H9 (cell line): ENCODE results near the gene F2RL3. TPM values are rescaled to one million over a fixed set of nuclear protein-coding genes. Genes with fewer than 3 reads are reported as not detected.

ENCODE experiments used
- DNase-seq: peaks from one replicate; pipeline ENCODE4 v3.0.0-alpha.2; 2017
- H2AFZ ChIP-seq: one replicate; pipeline ENCODE4 v1.6.1; 2013; ENCODE audit warnings: mild to moderate bottlenecking, low read length, control low read depth, moderate library complexity
- H2AK5ac ChIP-seq: 2 replicates; pipeline ENCODE4 v1.6.1; 2013; ENCODE audit warnings: low read length, control low read depth, mixed read lengths; ENCODE audit not compliant: insufficient read length
- H2BK120ac ChIP-seq: one replicate; pipeline ENCODE4 v1.6.1; 2013; ENCODE audit warnings: low read depth, mild to moderate bottlenecking, low read length, control low read depth, inconsistent platforms; ENCODE audit not compliant: poor library complexity, severe bottlenecking
- H2BK12ac ChIP-seq: 2 replicates; pipeline ENCODE4 v1.6.1; 2013; ENCODE audit warnings: low read length, control low read depth, mixed read lengths, low read depth; ENCODE audit not compliant: insufficient read length
- H2BK15ac ChIP-seq: 2 replicates; pipeline ENCODE4 v1.6.1; 2013; ENCODE audit warnings: low read depth, low read length, control low read depth
- H2BK20ac ChIP-seq: one replicate; pipeline ENCODE4 v1.6.1; 2013; ENCODE audit warnings: low read depth, mild to moderate bottlenecking, low read length, control low read depth, inconsistent platforms; ENCODE audit not compliant: poor library complexity, severe bottlenecking
- H2BK5ac ChIP-seq: 2 replicates; pipeline ENCODE4 v1.6.1; 2013; ENCODE audit warnings: low read length, control low read depth, mixed read lengths; ENCODE audit not compliant: insufficient read length
- H3K14ac ChIP-seq: 2 replicates; pipeline ENCODE4 v1.6.1; 2013; ENCODE audit warnings: low read length, control low read depth; ENCODE audit not compliant: insufficient read depth
- H3K18ac ChIP-seq: 2 replicates; pipeline ENCODE4 v1.6.1; 2013; ENCODE audit warnings: low read depth, mild to moderate bottlenecking, mixed read lengths, low read length, control low read depth; ENCODE audit not compliant: insufficient read length
- H3K23ac ChIP-seq: 2 replicates; pipeline ENCODE4 v1.6.1; 2013; ENCODE audit warnings: low read length, control low read depth, mixed read lengths, low read depth; ENCODE audit not compliant: insufficient read length
- H3K23me2 ChIP-seq: 2 replicates; pipeline ENCODE4 v1.6.1; 2013; ENCODE audit warnings: low read depth, mild to moderate bottlenecking, mixed read lengths, low read length, control low read depth; ENCODE audit not compliant: insufficient read length, poor library complexity, severe bottlenecking
- H3K27ac ChIP-seq: 2 replicates; pipeline ENCODE4 v1.5.1; 2013; ENCODE audit warnings: low read length, control low read depth, mixed read lengths, low read depth; ENCODE audit not compliant: insufficient read length
- H3K27me3 ChIP-seq: 2 replicates; pipeline ENCODE4 v1.6.1; 2013; ENCODE audit warnings: low read length, control low read depth, inconsistent platforms; ENCODE audit not compliant: insufficient read depth
- H3K4ac ChIP-seq: 2 replicates; pipeline ENCODE4 v1.6.1; 2013; ENCODE audit warnings: low read depth, mild to moderate bottlenecking, control low read depth, inconsistent platforms, low read length, moderate library complexity
- H3K4me1 ChIP-seq: 2 replicates; pipeline ENCODE4 v1.6.1; 2013; ENCODE audit warnings: low read length, control low read depth, inconsistent platforms; ENCODE audit not compliant: insufficient read depth
- H3K4me2 ChIP-seq: 2 replicates; pipeline ENCODE4 v1.6.1; 2013; ENCODE audit warnings: low read length, control low read depth, mixed read lengths; ENCODE audit not compliant: insufficient read length, insufficient read depth
- H3K56ac ChIP-seq: 2 replicates; pipeline ENCODE4 v1.6.1; 2013; ENCODE audit warnings: low read depth, mild to moderate bottlenecking, mixed read lengths, low read length, control low read depth; ENCODE audit not compliant: insufficient read length
- H3K79me1 ChIP-seq: 2 replicates; pipeline ENCODE4 v1.6.1; 2013; ENCODE audit warnings: low read depth, mild to moderate bottlenecking, moderate library complexity, low read length, control low read depth, inconsistent platforms; ENCODE audit not compliant: insufficient read depth, poor library complexity, severe bottlenecking
- H3K79me2 ChIP-seq: 2 replicates; pipeline ENCODE4 v1.6.1; 2013; ENCODE audit warnings: low read length, control low read depth, inconsistent platforms; ENCODE audit not compliant: insufficient read depth
- H3K9ac ChIP-seq: 2 replicates; pipeline ENCODE4 v1.6.1; 2013; ENCODE audit warnings: low read length, control low read depth, mixed read lengths; ENCODE audit not compliant: insufficient read length; ENCODE audit errors: extremely low read depth
- H3K9me3 ChIP-seq: one replicate; pipeline ENCODE4 v1.6.1; 2013; ENCODE audit warnings: low read depth, low read length, inconsistent platforms; ENCODE audit not compliant: control insufficient read depth
- H3T11ph ChIP-seq: one replicate; pipeline ENCODE4 v1.6.1; 2013; ENCODE audit warnings: mild to moderate bottlenecking, low read length, control low read depth, inconsistent platforms
- H4K20me1 ChIP-seq: one replicate; pipeline ENCODE4 v1.6.1; 2013; ENCODE audit not compliant: control insufficient read depth, insufficient read length, insufficient read depth
- H4K5ac ChIP-seq: 2 replicates; pipeline ENCODE4 v1.6.1; 2013; ENCODE audit warnings: low read depth, mild to moderate bottlenecking, mixed read lengths, low read length, control low read depth; ENCODE audit not compliant: insufficient read length
- H4K8ac ChIP-seq: replicated peaks from 2 replicates; pipeline ENCODE4 v1.6.1; 2013; ENCODE audit warnings: low read length, control low read depth, mixed read lengths, low read depth; ENCODE audit not compliant: insufficient read length
- H4K91ac ChIP-seq: 2 replicates; pipeline ENCODE4 v1.6.1; 2013; ENCODE audit warnings: low read depth, mild to moderate bottlenecking, moderate library complexity, mixed read lengths, low read length, control low read depth; ENCODE audit not compliant: insufficient read length
- H3K27ac Mint-ChIP-seq, 3 experiments: 2 replicates in 2 of 3; 3 replicates in 1 of 3; pipeline ENCODE4 v1.8.0; 2020 to 2021; ENCODE audit warnings: mixed read lengths in 3 of 3, mild to moderate bottlenecking in 1 of 3, moderate library complexity in 1 of 3
- H3K27me3 Mint-ChIP-seq: 2 replicates; pipeline ENCODE4 v1.8.0; 2021; ENCODE audit warnings: low read depth, mild to moderate bottlenecking, moderate library complexity, mixed read lengths
- H3K36me3 Mint-ChIP-seq, 3 experiments: 2 replicates in 2 of 3; 3 replicates in 1 of 3; pipeline ENCODE4 v1.8.0; 2020 to 2021; ENCODE audit warnings: low read depth in 3 of 3, mixed read lengths in 3 of 3; ENCODE audit not compliant: insufficient read depth in 1 of 3
- H3K4me1 Mint-ChIP-seq, 2 experiments: 2 replicates each; pipeline ENCODE4 v1.8.0; 2020; ENCODE audit warnings: mixed read lengths in 2 of 2
- H3K4me3 Mint-ChIP-seq, 2 experiments: 2 replicates in 1 of 2; 3 replicates in 1 of 2; pipeline ENCODE4 v1.8.0; 2020 to 2021; ENCODE audit warnings: mild to moderate bottlenecking in 2 of 2, mixed read lengths in 2 of 2, moderate library complexity in 1 of 2
- H3K9me3 Mint-ChIP-seq, 2 experiments: 2 replicates in 1 of 2; 3 replicates in 1 of 2; pipeline ENCODE4 v1.8.0; 2020; ENCODE audit warnings: mild to moderate bottlenecking in 2 of 2, mixed read lengths in 2 of 2, moderate library complexity in 1 of 2
- WGBS: extraction: QIAGEN DNeasy Blood & Tissue Kit; methylation state at CpG from one replicate; pipeline ENCODE4 v1.1.7; 2013; ENCODE audit warnings: missing lambda C conversion rate, low lambda C conversion rate, mixed read lengths; ENCODE audit not compliant: insufficient read length; ENCODE audit errors: extremely low coverage; 5-methylcytosine and 5-hydroxymethylcytosine counted together
- total RNA-seq: library from RNA; stranded (reverse); gene quantifications from 2 replicates; pipeline ENCODE4 v1.2.1, GENCODE V29; 2021
- TF ChIP-seq, protein P1 (sequence below): fragments of 200-600 bp; sonication (generic); conservative IDR thresholded peaks from 3 replicates; pipeline ENCODE4 v1.8.0; 2021; ENCODE audit warnings: antibody characterized with exemption, mild to moderate bottlenecking

F2RL3 gene
- total RNA-seq, 1 experiment from 2014 or later: not detected

DNA sequence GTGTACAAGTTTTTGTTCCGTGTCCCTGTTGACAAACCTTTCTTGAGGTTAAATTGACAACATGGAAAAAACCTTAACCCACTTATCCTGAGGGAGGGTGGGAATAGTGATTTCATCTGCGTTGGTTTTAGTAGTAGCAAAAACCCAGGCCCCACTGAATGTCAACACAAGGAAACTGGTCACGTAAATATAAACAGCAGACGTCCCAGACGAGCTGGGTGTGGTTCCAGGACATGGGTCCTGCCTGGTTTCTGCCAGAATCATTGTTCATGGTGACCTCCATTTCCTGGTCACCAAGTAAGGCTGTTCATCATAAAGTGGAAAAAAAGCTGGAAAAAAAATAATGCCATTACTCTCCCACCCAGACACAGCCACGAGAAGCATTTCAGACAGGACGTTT is 16.9 kb upstream of the F2RL3 start:
- Mint-ChIP-seq H3K4me1 (no peaks in the 10 kb centered on the region), H3K9me3 (peaks cover 0 to 7% of the 10 kb centered on the region in 2 experiments; a peak in 2 of 5 replicates), H3K4me3 (no peak overlapping the region), H3K36me3 (peaks cover 43 to 77% (median 74%) of the 10 kb centered on the region in 3 experiments; a peak in 6 of 7 replicates), H3K27me3 (no peaks in the 10 kb centered on the region), H3K27ac (no peak overlapping the region)
- Histone ChIP-seq H4K5ac (no peak overlapping the region), H3K56ac (no peak overlapping the region), H3K27ac (no peak overlapping the region), H4K91ac (no peak overlapping the region), H3K79me2 (peaks cover 5% of the 10 kb centered on the region; the same call in 1 of the 2 replicates), H2BK15ac (no peak overlapping the region), H2BK20ac (no peak overlapping the region), H3K23me2 (no peaks in the 10 kb centered on the region), H3K9ac (no peak overlapping the region), H2BK120ac (no peak overlapping the region), H2AK5ac (no peak overlapping the region), H3K27me3 (no peaks in the 10 kb centered on the region), H3K18ac (no peak overlapping the region), H3K79me1 (peaks cover 2% of the 10 kb centered on the region), H3K23ac (no peak overlapping the region), H3K14ac (no peak overlapping the region), H4K8ac (no peak overlapping the region), H3K9me3 (no peaks in the 10 kb centered on the region), H2AFZ (no peak overlapping the region), H3K4me1 (no peaks in the 10 kb centered on the region), H2BK12ac (no peak overlapping the region), H3K4ac (no peak overlapping the region), H3K4me2 (no peak overlapping the region), H4K20me1 (no peaks in the 10 kb centered on the region), H3T11ph (no peak overlapping the region), H2BK5ac (no peak overlapping the region)
- DNase-seq: no peak
- no CpG with 5 or more reads among the region's 7 CpGs for WGBS
- TF ChIP-seq, protein P1, sequence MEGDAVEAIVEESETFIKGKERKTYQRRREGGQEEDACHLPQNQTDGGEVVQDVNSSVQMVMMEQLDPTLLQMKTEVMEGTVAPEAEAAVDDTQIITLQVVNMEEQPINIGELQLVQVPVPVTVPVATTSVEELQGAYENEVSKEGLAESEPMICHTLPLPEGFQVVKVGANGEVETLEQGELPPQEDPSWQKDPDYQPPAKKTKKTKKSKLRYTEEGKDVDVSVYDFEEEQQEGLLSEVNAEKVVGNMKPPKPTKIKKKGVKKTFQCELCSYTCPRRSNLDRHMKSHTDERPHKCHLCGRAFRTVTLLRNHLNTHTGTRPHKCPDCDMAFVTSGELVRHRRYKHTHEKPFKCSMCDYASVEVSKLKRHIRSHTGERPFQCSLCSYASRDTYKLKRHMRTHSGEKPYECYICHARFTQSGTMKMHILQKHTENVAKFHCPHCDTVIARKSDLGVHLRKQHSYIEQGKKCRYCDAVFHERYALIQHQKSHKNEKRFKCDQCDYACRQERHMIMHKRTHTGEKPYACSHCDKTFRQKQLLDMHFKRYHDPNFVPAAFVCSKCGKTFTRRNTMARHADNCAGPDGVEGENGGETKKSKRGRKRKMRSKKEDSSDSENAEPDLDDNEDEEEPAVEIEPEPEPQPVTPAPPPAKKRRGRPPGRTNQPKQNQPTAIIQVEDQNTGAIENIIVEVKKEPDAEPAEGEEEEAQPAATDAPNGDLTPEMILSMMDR: no peak
